NCI-H146 (cell line): ENCODE measurements around the gene PRSS37.
"Not testable (repeated sequence)": the region's sequence is repeated elsewhere in the genome, so short reads cannot be mapped to it uniquely, and the experiment has no call there.

Experiments used
- DNase-seq: peaks from one replicate; lab custom pipeline; 2025; lab: John Stamatoyannopoulos, UW

Gene PRSS37

GRCh38 chr7:141841385-141841784, at the start of gene PRSS37:
Gene PRSS37 (minus strand): TSS chr7:141841485. CDS start chr7:141841049, 436 bp downstream.
- DNase-seq, result no peak

- DNase-seq, result no peak
These were observed 48.0 kb upstream of the PRSS37 start for GRCh38 chr7:141889321-141889720.

DNA sequence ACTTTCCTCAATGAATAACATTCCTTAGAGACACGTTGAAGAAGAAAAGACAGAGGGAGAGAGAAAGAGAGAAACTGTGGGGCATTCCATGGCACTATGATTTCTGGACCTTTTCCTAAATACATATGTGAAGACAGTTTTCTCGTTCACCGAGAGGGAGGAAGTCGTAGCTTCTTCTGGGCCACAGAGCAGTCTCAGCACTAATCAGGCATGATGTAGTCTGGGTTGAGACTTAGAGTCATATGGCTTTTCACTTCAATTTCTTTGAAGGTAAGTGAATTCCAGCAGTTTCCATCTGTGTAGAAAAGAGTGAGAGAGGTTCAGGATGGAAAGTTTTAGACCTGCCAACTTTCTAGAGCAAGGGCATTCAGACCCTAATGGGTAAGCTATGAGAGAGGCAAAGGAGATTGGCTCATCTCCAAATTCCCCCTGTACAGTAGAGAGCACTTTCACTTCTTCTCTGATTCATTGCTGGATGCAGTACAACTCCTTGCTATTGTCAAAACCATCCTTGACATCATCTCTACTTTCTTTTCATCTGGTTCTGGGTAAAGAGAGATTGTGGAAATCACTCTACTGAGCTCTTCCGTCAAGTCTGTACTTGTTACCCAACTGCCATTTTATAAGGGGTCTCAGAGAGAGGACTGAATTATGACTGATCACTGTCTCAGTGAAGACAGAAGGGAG, 43.4 kb upstream of the PRSS37 start:
- no peak for DNase-seq

DNA sequence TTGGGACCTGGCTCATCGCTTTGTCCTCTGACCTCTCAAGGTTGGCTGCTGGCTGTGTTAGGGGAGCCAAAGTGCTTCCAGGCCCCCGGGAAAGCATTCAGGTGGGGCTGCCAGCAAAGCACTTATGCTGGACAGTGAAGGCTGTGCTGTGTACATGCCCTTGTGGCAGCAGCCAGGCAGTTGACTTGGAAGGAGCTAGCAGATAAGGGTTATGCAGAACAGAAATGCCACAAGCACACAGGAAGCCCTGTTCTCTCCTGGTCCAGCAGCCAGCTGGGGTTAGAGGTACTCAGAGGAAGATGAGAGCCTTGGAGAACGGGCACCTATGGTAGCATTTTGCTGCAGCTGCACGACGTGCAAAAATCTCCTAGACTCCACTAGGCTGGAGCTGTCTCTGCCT, 39.7 kb upstream of the PRSS37 start:
- DNase-seq, result no peak

- no peak for DNase-seq
These were observed 36.1 kb upstream of the PRSS37 start for GRCh38 chr7:141877365-141877764.

DNA sequence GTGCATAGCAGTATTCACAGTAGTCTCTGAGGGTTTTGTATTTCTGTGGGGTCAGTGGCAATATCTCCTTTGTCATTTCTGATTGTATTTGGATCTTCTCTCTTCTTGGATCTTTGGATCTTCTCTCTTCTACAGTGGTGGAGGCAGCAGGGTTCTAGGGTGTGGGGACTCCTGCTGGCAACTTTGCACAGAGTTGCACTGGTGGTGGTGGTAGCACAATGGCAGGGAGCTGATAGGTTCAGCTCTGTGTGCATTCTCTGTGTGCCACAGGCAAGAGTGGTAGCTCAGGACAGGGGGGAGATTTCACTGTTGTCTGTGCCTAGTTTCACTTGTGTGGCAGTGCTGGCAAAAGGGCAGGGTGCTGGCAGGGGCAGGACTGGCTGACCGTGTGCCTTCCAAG, 35.1 kb upstream of the PRSS37 start:
- no peak for DNase-seq

- DNase-seq, result no peak
These were observed 34.2 kb upstream of the PRSS37 start for GRCh38 chr7:141875453-141875852.

- no peak for DNase-seq
These were observed 33.5 kb upstream of the PRSS37 start for GRCh38 chr7:141874787-141875186.

- no peak for DNase-seq
These were observed 31.6 kb upstream of the PRSS37 start for GRCh38 chr7:141872931-141873330.

- DNase-seq, result no peak
These were observed 25.7 kb upstream of the PRSS37 start for GRCh38 chr7:141866974-141867373.

DNA sequence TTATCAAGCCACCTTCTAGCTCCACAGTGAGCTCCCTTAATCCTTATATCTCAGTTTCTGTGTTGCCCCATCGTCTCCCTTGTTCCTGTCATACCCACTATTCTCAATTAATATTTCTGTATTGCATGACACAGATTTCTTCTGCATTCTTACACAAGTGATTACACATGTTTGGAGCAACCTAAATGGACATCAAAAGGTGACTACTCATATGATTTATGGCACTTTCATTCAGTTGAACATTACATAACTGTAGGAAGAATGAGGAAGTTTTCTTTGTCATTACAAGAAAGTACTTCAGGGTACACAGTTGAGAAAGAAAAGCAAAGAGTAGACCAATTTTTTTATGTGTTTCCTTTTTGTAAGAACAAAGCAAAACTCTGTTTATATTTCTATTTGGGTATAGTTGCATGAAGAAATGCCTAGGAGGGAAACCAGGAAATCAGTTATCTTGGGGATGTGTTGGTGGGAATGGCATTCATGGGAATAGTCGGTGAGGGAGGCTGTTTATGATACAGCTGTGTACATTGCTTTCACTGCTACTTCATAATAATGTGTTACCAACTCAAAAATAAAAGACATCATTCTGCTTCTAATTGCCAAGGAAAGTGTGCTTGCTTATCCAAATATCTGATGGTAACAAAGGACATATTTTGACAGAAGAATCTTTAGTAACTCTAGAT, 23.6 kb upstream of the PRSS37 start:
- no peak for DNase-seq

DNA sequence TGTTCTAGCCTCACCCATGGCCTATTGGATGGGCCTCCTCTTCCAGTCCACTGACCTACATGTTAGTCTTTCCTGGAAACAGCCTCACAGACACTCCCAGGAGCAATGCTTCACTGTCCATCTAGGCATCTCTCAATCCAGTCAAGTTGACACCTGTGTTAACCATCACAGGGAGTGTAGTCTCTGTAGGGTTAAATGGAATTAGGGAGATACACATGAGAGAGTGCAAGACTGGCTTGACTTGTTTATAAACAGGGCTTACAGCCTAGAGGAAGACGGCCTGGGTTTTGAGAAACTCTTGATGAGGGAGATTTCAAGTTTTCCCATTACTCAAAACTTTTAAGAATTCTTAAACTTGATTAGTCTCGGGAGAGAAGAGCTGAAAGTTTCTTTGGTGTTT, 18.9 kb upstream of the PRSS37 start:
- no peak for DNase-seq

GRCh38 chr7:141847996-141848395, 6.7 kb upstream of the PRSS37 start:
- no peak for DNase-seq

- no peak for DNase-seq
These were observed 3.0 kb upstream of the PRSS37 start for GRCh38 chr7:141844256-141844655.

GRCh38 chr7:141842904-141843303, 1.6 kb upstream of the PRSS37 start:
- no peak for DNase-seq

- DNase-seq, result no peak
These were observed 577 bp downstream of the PRSS37 start for GRCh38 chr7:141840708-141841107.

GRCh38 chr7:141839256-141839655, 2.0 kb downstream of the PRSS37 start:
- no peak for DNase-seq

- DNase-seq, result no peak
These were observed 2.7 kb downstream of the PRSS37 start for GRCh38 chr7:141838581-141838980.

GRCh38 chr7:141837683-141838082, 3.6 kb downstream of the PRSS37 start:
- DNase-seq, result no peak

DNA sequence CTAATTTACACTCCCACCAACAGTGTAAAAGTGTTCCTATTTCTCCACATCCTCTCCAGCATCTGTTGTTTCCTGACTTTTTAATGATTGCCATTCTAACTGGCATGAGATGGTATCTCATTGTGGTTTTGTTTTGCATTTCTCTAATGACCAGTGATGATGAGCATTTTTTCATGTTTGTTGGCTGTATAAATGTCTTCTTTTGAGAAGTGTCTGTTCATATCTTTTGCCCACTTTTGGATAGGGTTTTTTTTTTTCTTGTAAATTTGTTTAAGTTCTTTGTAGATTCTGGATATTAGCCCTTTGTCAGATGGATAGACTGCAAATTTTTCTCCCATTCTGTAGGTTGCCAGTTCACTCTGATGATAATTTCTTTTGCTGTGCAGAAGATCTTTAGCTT, 18.9 kb downstream of the PRSS37 start:
- not testable (repeated sequence) for DNase-seq

- no peak for DNase-seq
These were observed 21.2 kb downstream of the PRSS37 start for GRCh38 chr7:141820067-141820466.

- no peak for DNase-seq
These were observed 48.8 kb downstream of the PRSS37 start for GRCh38 chr7:141792526-141792925.

DNA sequence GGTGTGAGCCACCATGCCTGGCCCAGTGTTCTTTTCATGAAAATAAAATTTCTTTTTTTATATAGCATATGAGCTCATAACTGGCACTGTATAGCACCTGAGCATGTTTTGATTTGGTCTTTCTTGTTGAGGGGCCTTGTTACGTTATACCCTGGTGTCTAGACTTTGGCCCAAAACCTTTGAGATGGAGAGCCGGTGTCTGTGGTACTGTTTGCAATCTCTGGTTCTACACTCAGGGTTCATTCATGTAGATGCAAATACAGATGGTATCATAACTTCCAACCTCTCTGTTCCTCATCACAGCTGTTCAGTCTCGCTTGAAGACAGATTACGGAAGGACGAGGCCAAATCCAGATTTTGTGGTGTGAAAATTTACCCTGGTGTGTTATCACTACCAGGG, 51.4 kb downstream of the PRSS37 start, which contains the start of gene TAS2R5:
Gene TAS2R5 (plus strand): TSS at position 301 of the 400 bp plus-strand sequence. CDS start 145 bp downstream, outside the sequence.
- no peak for DNase-seq

GRCh38 chr7:141788296-141788695, 53.0 kb downstream of the PRSS37 start:
- no peak for DNase-seq
